Uterus (tissue), 4 donors: ENCODE results near the gene SLC41A3. TPM values are rescaled to one million over a fixed set of nuclear protein-coding genes. Genes with fewer than 3 reads are reported as not detected.

Source experiments
- DNase-seq, 2 donors: peaks; one replicate each; pipeline ENCODE4 v3.0.0-alpha.2; 2019 to 2020
- H3K27ac ChIP-seq, 2 donors: fragments of 200-600 bp; sonication (generic); 1 replicate in 1 of 2; 2 replicates in 1 of 2; pipeline ENCODE4 v1.5.1; 2016 to 2018
- H3K27me3 ChIP-seq, 2 donors: fragments of 200-600 bp; sonication (generic); one replicate each; pipeline ENCODE4 v1.5.1; 2018 to 2019; ENCODE audit warnings: control low read depth in 1 of 2
- H3K36me3 ChIP-seq, 2 donors: fragments of 200-600 bp; sonication (generic); one replicate each; pipeline ENCODE4 v1.5.1; 2019; ENCODE audit warnings: control low read depth in 1 of 2
- H3K4me1 ChIP-seq, 2 donors: fragments of 200-600 bp; sonication (generic); one replicate each; pipeline ENCODE4 v1.5.1; 2018 to 2019; ENCODE audit warnings: control low read depth in 1 of 2
- H3K4me3 ChIP-seq, 2 donors: fragments of 200-600 bp; sonication (generic); 1 replicate in 1 of 2; 2 replicates in 1 of 2; pipeline ENCODE4 v1.5.1; 2018 to 2019; ENCODE audit warnings: mild to moderate bottlenecking in 1 of 2
- H3K9me3 ChIP-seq, 2 donors: fragments of 200-600 bp; sonication (generic); one replicate each; pipeline ENCODE4 v1.5.1; 2019; ENCODE audit warnings: control low read depth in 1 of 2
- POLR2A ChIP-seq, 2 donors: fragments of 450-650 bp; IDR thresholded peaks; one replicate each; pipeline ENCODE4 v1.6.1; 2016; ENCODE audit warnings: antibody characterized with exemption in 2 of 2, mild to moderate bottlenecking in 1 of 2, moderate library complexity in 1 of 2
- intact Hi-C: fragments of 100-400 bp; cut with DNase I; formaldehyde crosslinking; loops from one replicate; pipeline ENCODE4 v1.15.1; 2023; ENCODE audit warnings: low total_unique reads
- total RNA-seq, 4 donors: library from RNA; depleted of rRNA in 3 of 4; stranded (reverse); fragments of >200 nt in 3 of 4; gene quantifications; one replicate each; pipeline versions ENCODE4 v1.1.0 to v1.2.4, GENCODE V29; 2014 to 2023
- TF ChIP-seq, protein P1 (sequence below), 4 experiments: fragments of 200-600 bp in 2 of 4; fragments of 450-650 bp in 2 of 4; sonication (generic) in 2 of 4; IDR thresholded peaks; one replicate each; pipeline ENCODE4 v1.5.1; 2016 to 2019; ENCODE audit warnings: antibody characterized with exemption in 4 of 4, mild to moderate bottlenecking in 2 of 4, moderate library complexity in 1 of 4
- donor health status: DM: yes; HTN: yes; CAD: no.

Gene SLC41A3
- total RNA-seq, 4 donors from 2014 or later: 65.9 to 94.9 (median 77.4) TPM

DNA sequence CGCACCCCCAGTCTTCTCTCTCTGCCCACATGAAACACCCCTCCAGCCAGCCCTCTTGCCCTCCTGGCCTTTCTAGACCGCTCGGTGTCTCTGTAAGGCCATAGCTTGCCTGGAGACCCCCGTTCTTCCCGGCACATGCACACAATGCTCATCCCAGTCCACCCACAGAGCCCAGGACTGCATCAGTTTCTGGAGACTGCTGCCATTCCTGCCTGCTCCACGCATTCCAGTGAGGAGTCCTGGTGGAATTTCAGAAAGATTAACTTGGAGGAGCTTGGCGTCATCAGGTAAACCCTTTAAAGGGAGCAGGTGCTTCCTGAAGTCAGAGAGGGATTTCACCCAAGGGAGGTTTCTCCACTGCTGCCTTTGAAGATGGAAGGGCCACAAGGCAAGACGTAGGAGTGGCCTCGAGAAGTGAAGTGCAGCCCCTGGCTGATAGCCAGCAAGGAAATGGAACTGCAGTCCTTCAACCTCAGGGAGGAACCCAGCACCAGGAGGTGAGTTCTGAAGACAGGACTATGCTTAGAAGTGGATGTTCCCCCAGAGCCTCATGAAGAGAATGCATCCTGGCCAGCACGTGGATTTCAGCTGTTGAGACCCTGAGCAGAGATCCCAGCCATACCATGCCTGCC, 19.2 kb downstream of the SLC41A3 start:
- Histone ChIP-seq H3K9me3 (no peaks in the 10 kb centered on the region), H3K4me3 (no peak overlapping the region), H3K27me3 (no peaks in the 10 kb centered on the region), H3K4me1 (peaks cover 0 to 11% of the 10 kb centered on the region in 2 donors), H3K27ac (no peak overlapping the region), H3K36me3 (no peaks in the 10 kb centered on the region)
- no peak for TF ChIP-seq POLR2A (IDR thresholded peaks at IDR 0.05)
- TF ChIP-seq, protein P1, sequence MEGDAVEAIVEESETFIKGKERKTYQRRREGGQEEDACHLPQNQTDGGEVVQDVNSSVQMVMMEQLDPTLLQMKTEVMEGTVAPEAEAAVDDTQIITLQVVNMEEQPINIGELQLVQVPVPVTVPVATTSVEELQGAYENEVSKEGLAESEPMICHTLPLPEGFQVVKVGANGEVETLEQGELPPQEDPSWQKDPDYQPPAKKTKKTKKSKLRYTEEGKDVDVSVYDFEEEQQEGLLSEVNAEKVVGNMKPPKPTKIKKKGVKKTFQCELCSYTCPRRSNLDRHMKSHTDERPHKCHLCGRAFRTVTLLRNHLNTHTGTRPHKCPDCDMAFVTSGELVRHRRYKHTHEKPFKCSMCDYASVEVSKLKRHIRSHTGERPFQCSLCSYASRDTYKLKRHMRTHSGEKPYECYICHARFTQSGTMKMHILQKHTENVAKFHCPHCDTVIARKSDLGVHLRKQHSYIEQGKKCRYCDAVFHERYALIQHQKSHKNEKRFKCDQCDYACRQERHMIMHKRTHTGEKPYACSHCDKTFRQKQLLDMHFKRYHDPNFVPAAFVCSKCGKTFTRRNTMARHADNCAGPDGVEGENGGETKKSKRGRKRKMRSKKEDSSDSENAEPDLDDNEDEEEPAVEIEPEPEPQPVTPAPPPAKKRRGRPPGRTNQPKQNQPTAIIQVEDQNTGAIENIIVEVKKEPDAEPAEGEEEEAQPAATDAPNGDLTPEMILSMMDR (IDR thresholded peaks at IDR 0.05): no peak
- no peak for DNase-seq
- intact Hi-C loops: no loop called here

DNA sequence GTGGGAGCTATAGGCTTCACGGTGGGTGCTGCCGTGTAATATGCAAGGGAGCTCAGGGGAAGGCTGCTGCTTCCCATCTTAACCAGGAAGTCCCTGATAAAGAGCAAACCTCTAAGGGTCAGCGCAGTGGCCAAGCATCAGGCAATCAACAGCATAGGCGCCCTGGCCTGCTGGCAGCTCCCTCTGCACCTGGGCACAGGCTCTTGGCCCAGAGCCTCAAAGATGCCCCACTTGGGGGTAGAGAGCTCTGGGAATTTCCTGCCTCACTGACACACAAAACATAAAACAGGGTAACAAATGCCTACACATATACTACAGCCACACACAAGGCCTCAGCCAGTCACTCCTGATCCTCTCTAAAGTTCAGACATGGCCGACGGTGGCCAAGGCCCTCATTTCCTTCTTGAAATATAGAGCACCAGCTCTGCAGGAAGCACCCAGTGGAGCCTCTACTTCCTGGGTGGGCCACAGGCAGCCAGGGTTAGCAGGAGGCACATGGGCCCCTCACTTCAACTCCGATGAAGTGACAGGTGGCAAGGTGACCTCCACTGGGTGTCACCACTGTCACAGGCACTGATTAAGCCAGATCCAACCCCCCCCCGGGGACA, 20.5 kb downstream of the SLC41A3 start:
- no peaks in the 10 kb centered on the region for H3K9me3 ChIP-seq
- TF ChIP-seq, protein P1 (IDR thresholded peaks at IDR 0.05): no peak
- TF ChIP-seq POLR2A (IDR thresholded peaks at IDR 0.05): no peak
- H3K4me1 ChIP-seq: peaks cover 0 to 11% of the 10 kb centered on the region in 2 donors
- DNase-seq: no peak
- intact Hi-C loops: no loop called here
- no peaks in the 10 kb centered on the region for H3K36me3 ChIP-seq
- H3K4me3 ChIP-seq: no peak overlapping the region
- no peak overlapping the region for H3K27ac ChIP-seq
- no peaks in the 10 kb centered on the region for H3K27me3 ChIP-seq

DNA sequence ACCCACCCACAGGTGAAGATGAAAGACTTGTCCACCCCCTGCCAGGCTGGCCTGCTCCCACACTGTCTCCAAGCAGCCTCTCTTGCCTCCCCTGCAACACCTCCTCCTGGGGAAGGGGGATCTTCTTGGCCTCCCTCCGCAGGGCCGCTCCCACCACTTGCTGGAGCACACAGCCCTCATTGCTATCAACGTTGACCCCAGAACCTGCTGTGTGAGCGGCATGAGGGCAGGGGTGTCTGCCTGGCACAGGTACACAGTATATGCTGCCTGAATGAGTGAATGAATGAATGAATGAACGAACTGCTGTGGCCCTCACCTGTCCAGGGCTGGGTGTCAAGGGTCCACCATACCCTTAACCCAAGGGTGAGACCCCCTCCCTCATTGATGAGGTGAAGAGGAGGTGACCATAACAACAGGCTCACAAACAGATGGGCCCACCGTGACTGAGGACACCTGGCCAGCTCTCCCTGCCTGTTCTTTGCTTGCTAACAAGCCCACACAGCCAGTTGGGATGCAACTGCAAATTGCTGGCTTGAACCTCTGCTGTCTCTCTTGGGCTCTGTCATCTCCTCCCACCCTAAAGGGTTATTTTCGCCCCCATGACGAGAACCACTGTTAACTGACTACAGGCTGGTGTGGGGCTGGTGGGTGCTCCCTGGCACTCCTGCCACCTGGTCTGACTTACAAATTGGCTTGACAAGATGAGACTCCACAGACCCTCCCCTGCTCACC, 22.5 kb downstream of the SLC41A3 start:
- DNase-seq: no peak
- Histone ChIP-seq H3K27ac (peak overlapping the region; percentile 38 to 60), H3K9me3 (no peaks in the 10 kb centered on the region), H3K4me1 (peaks cover 0 to 13% of the 10 kb centered on the region in 2 donors), H3K27me3 (no peaks in the 10 kb centered on the region), H3K36me3 (no peaks in the 10 kb centered on the region), H3K4me3 (no peak overlapping the region)
- intact Hi-C loops: no loop called here
- no peak for TF ChIP-seq POLR2A (IDR thresholded peaks at IDR 0.05)
- TF ChIP-seq, protein P1 (IDR thresholded peaks at IDR 0.05): no peak

DNA sequence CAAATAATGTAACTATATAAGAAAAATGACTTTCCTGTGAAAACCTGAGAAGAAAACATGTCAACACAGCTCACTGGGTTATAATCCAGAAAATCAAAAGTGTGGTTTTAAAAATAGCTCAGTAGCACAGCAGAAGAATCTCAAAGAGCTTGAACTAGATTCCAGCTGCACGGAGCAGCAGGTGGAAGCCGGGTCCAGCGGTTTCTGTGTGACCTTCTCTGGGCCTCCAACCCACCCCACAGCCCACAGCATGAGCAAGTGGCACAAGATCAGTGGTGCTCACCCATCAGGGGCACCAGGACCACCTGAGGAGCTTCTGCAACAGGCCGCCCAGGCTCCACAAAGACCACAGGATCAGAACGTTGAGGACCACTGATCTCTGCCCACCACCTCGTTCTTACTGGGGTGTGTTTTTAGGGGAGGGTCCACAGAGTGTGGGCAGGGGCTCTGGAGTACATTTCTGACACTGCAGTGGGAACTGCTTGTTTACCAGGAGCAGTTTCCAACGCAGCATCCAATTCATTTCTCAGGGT, 23.2 kb downstream of the SLC41A3 start:
- H3K4me1 ChIP-seq: peaks cover 0 to 13% of the 10 kb centered on the region in 2 donors
- TF ChIP-seq, protein P1 (IDR thresholded peaks at IDR 0.05): no peak
- no peak for TF ChIP-seq POLR2A (IDR thresholded peaks at IDR 0.05)
- H3K9me3 ChIP-seq: no peaks in the 10 kb centered on the region
- no peak for DNase-seq
- no peaks in the 10 kb centered on the region for H3K36me3 ChIP-seq
- intact Hi-C loops: no loop called here
- peak overlapping the region; percentile 38 to 60 for H3K27ac ChIP-seq
- no peak overlapping the region for H3K4me3 ChIP-seq
- H3K27me3 ChIP-seq: no peaks in the 10 kb centered on the region

DNA sequence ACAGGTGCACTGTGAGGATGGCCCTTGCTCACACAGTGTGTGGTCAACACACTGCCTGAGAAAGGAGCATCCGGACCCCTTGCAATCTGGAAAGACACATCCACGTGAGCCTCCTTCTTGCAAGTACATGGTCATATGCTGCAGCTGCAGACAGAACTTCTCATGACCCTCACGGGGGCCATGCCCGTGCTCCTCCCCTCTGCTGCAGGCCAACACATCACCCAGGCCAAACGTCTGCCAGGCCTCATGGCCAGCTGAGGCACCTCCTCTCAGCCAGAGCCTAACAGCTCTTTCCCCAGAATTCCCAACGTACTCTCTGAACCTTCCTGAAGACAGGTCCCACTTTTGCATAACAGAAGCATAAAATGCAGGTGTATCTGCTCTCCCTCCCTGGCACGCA, 25.3 kb downstream of the SLC41A3 start:
- intact Hi-C loops: no loop called here
- Histone ChIP-seq H3K36me3 (no peaks in the 10 kb centered on the region), H3K9me3 (no peaks in the 10 kb centered on the region), H3K27me3 (no peaks in the 10 kb centered on the region), H3K27ac (peak overlapping the region in 1 of 2 donors; percentile 1), H3K4me3 (no peak overlapping the region), H3K4me1 (peaks cover 0 to 13% of the 10 kb centered on the region in 2 donors)
- DNase-seq: no peak
- TF ChIP-seq, protein P1 (IDR thresholded peaks at IDR 0.05): no peak
- no peak for TF ChIP-seq POLR2A (IDR thresholded peaks at IDR 0.05)
